Measurements from ENCODE around the gene CPB2.

CPB2 gene

GRCh38 chr13:46100191-46100815 is 4.5 kb downstream of the CPB2 start:
- H3K4me3 Mint-ChIP-seq: no peak overlapping the region
- H3K36me3 Mint-ChIP-seq (ENCODE audit: low read depth): no peaks in the 10 kb centered on the region
- no peaks in the 10 kb centered on the region for H3K9me3 Mint-ChIP-seq
- TF ChIP-seq, protein P1, sequence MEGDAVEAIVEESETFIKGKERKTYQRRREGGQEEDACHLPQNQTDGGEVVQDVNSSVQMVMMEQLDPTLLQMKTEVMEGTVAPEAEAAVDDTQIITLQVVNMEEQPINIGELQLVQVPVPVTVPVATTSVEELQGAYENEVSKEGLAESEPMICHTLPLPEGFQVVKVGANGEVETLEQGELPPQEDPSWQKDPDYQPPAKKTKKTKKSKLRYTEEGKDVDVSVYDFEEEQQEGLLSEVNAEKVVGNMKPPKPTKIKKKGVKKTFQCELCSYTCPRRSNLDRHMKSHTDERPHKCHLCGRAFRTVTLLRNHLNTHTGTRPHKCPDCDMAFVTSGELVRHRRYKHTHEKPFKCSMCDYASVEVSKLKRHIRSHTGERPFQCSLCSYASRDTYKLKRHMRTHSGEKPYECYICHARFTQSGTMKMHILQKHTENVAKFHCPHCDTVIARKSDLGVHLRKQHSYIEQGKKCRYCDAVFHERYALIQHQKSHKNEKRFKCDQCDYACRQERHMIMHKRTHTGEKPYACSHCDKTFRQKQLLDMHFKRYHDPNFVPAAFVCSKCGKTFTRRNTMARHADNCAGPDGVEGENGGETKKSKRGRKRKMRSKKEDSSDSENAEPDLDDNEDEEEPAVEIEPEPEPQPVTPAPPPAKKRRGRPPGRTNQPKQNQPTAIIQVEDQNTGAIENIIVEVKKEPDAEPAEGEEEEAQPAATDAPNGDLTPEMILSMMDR (IDR thresholded peaks at IDR 0.05): no peak
- H3K27ac Mint-ChIP-seq: no peak overlapping the region
- no peak for DNase-seq
- no peaks in the 10 kb centered on the region for H3K4me1 Mint-ChIP-seq
- H3K27me3 Mint-ChIP-seq (ENCODE audit: low read depth, poor library complexity): peaks cover 3% of the 10 kb centered on the region

DNA sequence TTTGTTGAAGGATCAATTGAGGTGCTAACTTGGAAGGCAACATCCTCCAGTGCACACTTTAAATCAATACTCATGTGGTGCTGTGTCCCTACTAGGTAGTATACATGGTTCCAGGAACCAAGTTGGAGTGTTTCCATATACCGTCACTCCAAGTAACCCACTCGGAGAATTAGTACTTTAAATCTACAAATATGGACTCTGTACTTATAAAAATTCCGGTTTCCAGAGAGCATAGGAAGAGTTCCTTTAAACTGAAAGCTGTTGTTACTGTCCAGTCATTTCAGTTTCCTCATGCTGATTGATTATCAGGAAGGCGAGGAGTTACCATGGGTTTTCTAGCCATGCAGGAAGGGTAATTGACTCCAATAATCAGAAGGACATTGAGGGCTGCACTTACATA is 7.2 kb downstream of the CPB2 start:
- Mint-ChIP-seq H3K4me1 (no peaks in the 10 kb centered on the region), H3K4me3 (no peak overlapping the region), H3K9me3 (no peaks in the 10 kb centered on the region), H3K27ac (no peak overlapping the region), H3K36me3 (ENCODE audit: low read depth) (no peaks in the 10 kb centered on the region), H3K27me3 (ENCODE audit: low read depth, poor library complexity) (peaks cover 3% of the 10 kb centered on the region)
- no peak for DNase-seq
- TF ChIP-seq, protein P1 (IDR thresholded peaks at IDR 0.05): no peak

GRCh38 chr13:46097015-46097414 is 7.8 kb downstream of the CPB2 start:
- Mint-ChIP-seq H3K4me3 (no peak overlapping the region), H3K36me3 (ENCODE audit: low read depth) (no peaks in the 10 kb centered on the region), H3K9me3 (no peaks in the 10 kb centered on the region), H3K4me1 (no peaks in the 10 kb centered on the region), H3K27me3 (ENCODE audit: low read depth, poor library complexity) (peaks cover 3% of the 10 kb centered on the region), H3K27ac (no peak overlapping the region)
- DNase-seq: no peak
- TF ChIP-seq, protein P1 (IDR thresholded peaks at IDR 0.05): no peak

DNA sequence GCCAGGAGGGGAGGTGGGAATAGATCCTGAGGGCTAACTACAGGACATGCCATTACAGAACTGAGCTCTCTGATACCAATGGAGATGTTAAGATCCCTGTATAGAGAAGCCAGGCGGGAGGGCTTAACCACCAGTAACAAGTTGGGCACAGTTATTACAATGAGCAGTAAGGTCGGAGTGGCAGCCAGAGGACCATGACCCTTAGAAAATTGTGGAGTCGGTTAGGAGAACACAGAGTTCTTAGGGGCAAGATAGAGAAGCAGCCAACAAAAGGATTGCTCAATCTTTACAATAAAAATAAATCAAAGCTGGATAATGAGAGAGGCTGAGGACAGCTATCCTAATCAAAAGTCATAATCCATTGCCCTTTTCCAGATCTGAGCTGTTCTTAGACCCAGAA is 10.4 kb downstream of the CPB2 start:
- H3K4me3 Mint-ChIP-seq: no peak overlapping the region
- no peaks in the 10 kb centered on the region for H3K36me3 Mint-ChIP-seq (ENCODE audit: low read depth)
- no peak overlapping the region for H3K27ac Mint-ChIP-seq
- TF ChIP-seq, protein P1 (IDR thresholded peaks at IDR 0.05): no peak
- H3K9me3 Mint-ChIP-seq: no peaks in the 10 kb centered on the region
- no peak for DNase-seq
- H3K4me1 Mint-ChIP-seq: no peaks in the 10 kb centered on the region
- H3K27me3 Mint-ChIP-seq (ENCODE audit: low read depth, poor library complexity): peaks cover 3% of the 10 kb centered on the region

GRCh38 chr13:46088821-46089562 is 15.8 kb downstream of the CPB2 start:
- no peaks in the 10 kb centered on the region for H3K36me3 Mint-ChIP-seq (ENCODE audit: low read depth)
- no peaks in the 10 kb centered on the region for H3K9me3 Mint-ChIP-seq
- H3K27ac Mint-ChIP-seq: no peak overlapping the region
- H3K4me1 Mint-ChIP-seq: no peaks in the 10 kb centered on the region
- TF ChIP-seq, protein P1 (IDR thresholded peaks at IDR 0.05): no peak
- peaks cover 4% of the 10 kb centered on the region for H3K27me3 Mint-ChIP-seq (ENCODE audit: low read depth, poor library complexity)
- DNase-seq: no peak
- H3K4me3 Mint-ChIP-seq: no peak overlapping the region

- no peak overlapping the region for H3K4me3 Mint-ChIP-seq
- no peaks in the 10 kb centered on the region for H3K9me3 Mint-ChIP-seq
- no peaks in the 10 kb centered on the region for H3K4me1 Mint-ChIP-seq
- H3K27me3 Mint-ChIP-seq (ENCODE audit: low read depth, poor library complexity): peaks cover 4% of the 10 kb centered on the region
- no peak for DNase-seq
- TF ChIP-seq, protein P1 (IDR thresholded peaks at IDR 0.05): no peak
- H3K27ac Mint-ChIP-seq: no peak overlapping the region
- H3K36me3 Mint-ChIP-seq (ENCODE audit: low read depth): no peaks in the 10 kb centered on the region
Measured at GRCh38 chr13:46087481-46087880, 17.4 kb downstream of the CPB2 start.
